Fibroblast of skin of right biceps (primary cell): ENCODE measurements around the gene EMC9.
"Not testable (repeated sequence)": the region's sequence is repeated elsewhere in the genome, so short reads cannot be mapped to it uniquely, and the experiment has no call there.

Experiments
- DNase-seq: peaks from one replicate; pipeline ENCODE4 v3.0.0-alpha.2; 2013

EMC9 gene

GRCh38 chr14:24106672-24107271 is 34.6 kb downstream of the EMC9 start:
- DNase-seq, result no peak

- DNase-seq, result not testable (repeated sequence)
These were observed 35.7 kb downstream of the EMC9 start for GRCh38 chr14:24105609-24106239.

GRCh38 chr14:24103451-24103850 is 37.9 kb downstream of the EMC9 start:
- DNase-seq, result no peak

- no peak for DNase-seq
These were observed 38.9 kb downstream of the EMC9 start for GRCh38 chr14:24102357-24103048.

GRCh38 chr14:24100982-24101494 is 40.4 kb downstream of the EMC9 start:
- no peak for DNase-seq

- DNase-seq, result no peak
These were observed 41.0 kb downstream of the EMC9 start for GRCh38 chr14:24100197-24100981.

- DNase-seq, result no peak
These were observed 42.2 kb downstream of the EMC9 start for GRCh38 chr14:24098927-24099813.

- DNase-seq, result no peak
These were observed 43.0 kb downstream of the EMC9 start for GRCh38 chr14:24098229-24098926.

GRCh38 chr14:24096545-24097181 is 44.7 kb downstream of the EMC9 start:
- no peak for DNase-seq

- peak; percentile 64 for DNase-seq
These were observed 45.9 kb downstream of the EMC9 start for GRCh38 chr14:24095271-24096068.

- no peak for DNase-seq
These were observed 46.5 kb downstream of the EMC9 start for GRCh38 chr14:24094841-24095270.

- DNase-seq, result peak; percentile 98
These were observed 47.2 kb downstream of the EMC9 start, which contains the start of gene PCK2 for GRCh38 chr14:24093901-24094840. Gene PCK2 (plus strand): TSS chr14:24094311. CDS start chr14:24094406, 95 bp downstream.

- DNase-seq, result no peak
These were observed 48.0 kb downstream of the EMC9 start for GRCh38 chr14:24093207-24093900.

- DNase-seq, result no peak
These were observed 48.7 kb downstream of the EMC9 start for GRCh38 chr14:24092505-24093206.

GRCh38 chr14:24092110-24092504 is 49.3 kb downstream of the EMC9 start:
- no peak for DNase-seq

- DNase-seq, result no peak
These were observed 51.5 kb downstream of the EMC9 start for GRCh38 chr14:24089890-24090289.
